Measurements from ENCODE around the gene DAGLA. TPM values are rescaled to one million over a fixed set of nuclear protein-coding genes. Genes with fewer than 3 reads are reported as not detected.

DAGLA gene
- total and polyA plus RNA-seq, 2 donors (not counting 3 experiments of a cell fraction or from before 2014, with no cell fraction given) = 2.5 to 4.7 TPM

GRCh38 chr11:61687420-61687819, 7.2 kb downstream of the DAGLA start:
- intact Hi-C loops (cut with micrococcal nuclease) (no loop called here), dilution Hi-C loops (cut with MboI; ENCODE audit: extremely low pct_ligation_motif_present, low sequenced_read_pairs) (no loop called here)
- Histone ChIP-seq H3K4me3 (replicated peaks in 1 of 3; ENCODE audit: insufficient read depth in 1 of 3, low read depth in 1 of 3, low read length in 3 of 3) (no peak overlapping the region), H4K20me1 (replicated peaks; ENCODE audit: control insufficient read depth, extremely low read depth, insufficient read depth, low read length) (no peaks in the 10 kb centered on the region), H3K9ac (replicated peaks; ENCODE audit: extremely low read depth, insufficient read depth, low read length) (no peak overlapping the region), H3K4me1 (ENCODE audit: control insufficient read depth, extremely low read depth, insufficient read depth, low read length) (peaks cover 18% of the 10 kb centered on the region), H3K9me1 (replicated peaks; ENCODE audit: control insufficient read depth, extremely low read depth, insufficient read depth, low read length) (no peaks in the 10 kb centered on the region), H3K36me3 (ENCODE audit: control insufficient read depth in 2 of 2, extremely low read depth in 1 of 2, insufficient read depth in 2 of 2, low read length in 2 of 2) (no peaks in the 10 kb centered on the region), H3K27me3 (ENCODE audit: control insufficient read depth in 2 of 2, insufficient read depth in 2 of 2, low read length in 2 of 2) (no peaks in the 10 kb centered on the region), H2AFZ (ENCODE audit: low read depth, low read length) (no peak overlapping the region), H3K79me2 (ENCODE audit: control insufficient read depth, insufficient read depth, low read length) (no peaks in the 10 kb centered on the region), H3K4me2 (ENCODE audit: insufficient read depth, low read length) (no peak overlapping the region), H3K27ac (ENCODE audit: insufficient read depth, low read depth, low read length) (no peak overlapping the region), H3K9me3 (replicated peaks; ENCODE audit: control insufficient read depth, insufficient read depth, low read length) (no peaks in the 10 kb centered on the region)
- FAIRE-seq (no peak), DNase-seq (ENCODE audit: low read depth, low spot score) (no peak)
- ChIA-PET CTCF (interaction anchor here (1.7 kb wide), 1 partner anchor 46 kb away, joined by 4 read pairs; no protein-coding TSS in a partner anchor), POLR2A (no interaction called here)
- TF ChIP-seq POLR2AphosphoS5 (IDR thresholded peaks at IDR 0.05; ENCODE audit: insufficient read depth, low read depth, low read length) = no peak
- no TSS peak for BruUV-seq (replicated peaks)

- TSS peak; percentile 37 for BruUV-seq (replicated peaks)
- H3K27me3 ChIP-seq (ENCODE audit: control insufficient read depth in 2 of 2, insufficient read depth in 2 of 2, low read length in 2 of 2) = no peaks in the 10 kb centered on the region
- peak overlapping the region; percentile 50 for H2AFZ ChIP-seq (ENCODE audit: low read depth, low read length)
- H3K9me1 ChIP-seq (replicated peaks; ENCODE audit: control insufficient read depth, extremely low read depth, insufficient read depth, low read length) = no peaks in the 10 kb centered on the region
- intact Hi-C loops (cut with micrococcal nuclease) (no loop called here), dilution Hi-C loops (cut with MboI; ENCODE audit: extremely low pct_ligation_motif_present, low sequenced_read_pairs) (no loop called here)
- H3K9me3 ChIP-seq (replicated peaks; ENCODE audit: control insufficient read depth, insufficient read depth, low read length) = no peaks in the 10 kb centered on the region
- no peak overlapping the region for H3K4me2 ChIP-seq (ENCODE audit: insufficient read depth, low read length)
- peaks cover 10% of the 10 kb centered on the region for H3K4me1 ChIP-seq (ENCODE audit: control insufficient read depth, extremely low read depth, insufficient read depth, low read length)
- no peak overlapping the region for H3K4me3 ChIP-seq (replicated peaks in 1 of 3; ENCODE audit: insufficient read depth in 1 of 3, low read depth in 1 of 3, low read length in 3 of 3)
- no peaks in the 10 kb centered on the region for H3K36me3 ChIP-seq (ENCODE audit: control insufficient read depth in 2 of 2, extremely low read depth in 1 of 2, insufficient read depth in 2 of 2, low read length in 2 of 2)
- H3K9ac ChIP-seq (replicated peaks; ENCODE audit: extremely low read depth, insufficient read depth, low read length) = no peak overlapping the region
- H3K27ac ChIP-seq (ENCODE audit: insufficient read depth, low read depth, low read length) = peak overlapping the region; percentile 37
- DNase-seq (ENCODE audit: low read depth, low spot score) (peak; percentile 57), FAIRE-seq (peak; percentile 67)
- H3K79me2 ChIP-seq (ENCODE audit: control insufficient read depth, insufficient read depth, low read length) = no peaks in the 10 kb centered on the region
- TF ChIP-seq MAX (IDR thresholded peaks at IDR 0.05; ENCODE audit: insufficient read depth, insufficient read length) = no peak
- TF ChIP-seq CTCF (IDR thresholded peaks at IDR 0.05; ENCODE audit: extremely low read depth in 1 of 2, insufficient read depth in 1 of 2, low read depth in 1 of 2, low read length in 2 of 2) = no peak
- TF ChIP-seq JUN (IDR thresholded peaks at IDR 0.05; ENCODE audit: borderline replicate concordance, insufficient read depth, insufficient read length, low read depth) = no peak
- no peak for TF ChIP-seq GATA2 (IDR thresholded peaks at IDR 0.05; ENCODE audit: insufficient read depth, insufficient read length, low read depth, low read length)
- POLR2A ChIA-PET = no interaction called here
- no peaks in the 10 kb centered on the region for H4K20me1 ChIP-seq (replicated peaks; ENCODE audit: control insufficient read depth, extremely low read depth, insufficient read depth, low read length)
- CTCF ChIA-PET = interaction anchor here (1.1 to 1.7 kb wide), 3 partner anchors 12 to 50 kb away, joined by 3 to 4 read pairs (median 3); no protein-coding TSS in a partner anchor
Observed at GRCh38 chr11:61688365-61689163, 8.4 kb downstream of the DAGLA start.

Measured in endothelial cell of umbilical vein (primary cell).